GM21423 (cell line): ENCODE results near the gene DSTYK.
A peak's percentile ranks its signal among the peaks of the same experiment; 100 is the strongest.
"Not testable (repeated sequence)": the region's sequence is repeated elsewhere in the genome, so short reads cannot be mapped to it uniquely, and the experiment has no call there.

Experiments
- ATAC-seq: cut with Tn5 transposase; IDR thresholded peaks from one replicate; pipeline ENCODE4 v1.9.1; 2021; ENCODE audit warnings: mild to moderate bottlenecking, moderate library complexity; ENCODE audit not compliant: unreplicated experiment

DSTYK gene

DNA sequence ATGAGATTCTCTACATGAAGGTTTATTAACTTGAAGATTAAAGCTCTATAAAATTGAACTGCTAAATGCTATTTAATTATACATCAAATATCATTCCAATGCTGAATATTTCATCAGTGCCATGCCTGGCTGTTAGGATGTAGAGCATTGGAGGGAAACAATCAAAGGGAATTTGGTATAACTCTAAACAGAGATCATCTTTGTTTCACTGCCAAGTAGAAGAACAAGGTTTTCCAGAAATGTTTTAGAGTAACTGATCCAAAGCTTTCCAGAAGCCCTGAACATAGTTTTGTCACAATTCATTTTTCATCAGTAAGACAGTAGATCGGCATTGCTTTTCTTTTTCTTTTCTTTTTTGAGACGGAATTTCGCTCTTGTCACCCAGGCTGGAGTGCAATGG is 5.9 kb upstream of the DSTYK start:
- no peak for ATAC-seq

GRCh38 chr1:205216588-205216987 is 5.1 kb upstream of the DSTYK start:
- no peak for ATAC-seq

DNA sequence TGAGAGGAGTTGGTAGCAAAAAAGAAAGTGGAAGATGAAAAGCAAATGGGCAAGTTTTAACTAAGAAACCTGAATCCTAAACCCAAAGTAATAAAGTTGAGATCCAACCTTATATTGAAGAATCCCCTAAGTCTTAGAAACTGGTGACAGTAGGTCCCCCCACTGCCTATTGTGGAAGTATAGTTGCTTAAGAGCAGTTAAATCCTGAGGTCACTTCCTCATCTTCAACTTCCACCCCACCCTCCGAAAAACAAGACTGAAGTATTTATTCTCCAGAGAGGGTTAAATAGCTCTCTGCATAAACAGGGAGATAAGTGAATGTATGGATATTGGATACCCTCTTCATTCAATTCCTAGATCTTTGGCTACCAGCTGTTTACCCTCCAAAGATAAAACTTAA is 3.3 kb upstream of the DSTYK start:
- ATAC-seq = no peak

GRCh38 chr1:205211839-205212536 is 486 bp upstream of the DSTYK start:
- ATAC-seq = peak; percentile 28

- ATAC-seq = peak; percentile 6
These were observed 740 bp downstream of the DSTYK start for GRCh38 chr1:205210756-205211168.

GRCh38 chr1:205208811-205209210 is 2.7 kb downstream of the DSTYK start:
- no peak for ATAC-seq

GRCh38 chr1:205205055-205205454 is 6.4 kb downstream of the DSTYK start:
- no peak for ATAC-seq

DNA sequence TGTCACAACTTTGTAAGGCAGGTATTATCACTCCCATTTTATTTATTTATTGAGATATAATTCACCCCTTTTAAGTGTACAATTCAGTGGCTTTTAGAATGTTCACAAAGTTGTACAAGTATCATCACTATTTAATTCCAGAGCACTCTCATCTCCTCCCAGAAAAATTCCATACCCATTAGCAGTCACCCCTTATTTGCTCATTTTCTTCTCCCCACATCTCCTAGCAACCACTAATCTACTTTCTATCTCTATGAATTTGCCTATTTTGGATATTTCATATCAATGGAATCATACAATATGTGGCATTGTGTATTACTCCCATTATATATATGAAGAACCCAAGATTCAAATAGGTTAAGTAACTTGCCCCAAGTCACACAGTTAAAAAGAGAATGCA is 7.0 kb downstream of the DSTYK start:
- ATAC-seq = no peak

DNA sequence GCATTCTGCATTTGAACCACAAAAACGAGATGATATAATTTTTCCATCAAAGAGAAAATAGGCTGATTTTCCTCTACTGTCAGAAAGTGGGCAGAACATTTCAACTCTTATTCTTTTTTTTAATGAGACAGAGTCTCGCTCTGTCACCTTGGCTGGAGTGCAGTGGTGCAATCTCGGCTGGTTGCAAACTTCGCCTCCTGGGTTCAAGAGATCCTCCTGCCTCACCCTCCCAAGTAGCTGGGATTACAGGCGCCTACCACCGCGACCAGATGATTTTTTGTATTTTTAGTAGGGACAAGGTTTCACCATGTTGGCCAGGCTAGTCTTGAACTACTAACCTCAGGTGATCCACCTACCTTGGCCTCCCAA is 11.6 kb downstream of the DSTYK start:
- no peak for ATAC-seq

DNA sequence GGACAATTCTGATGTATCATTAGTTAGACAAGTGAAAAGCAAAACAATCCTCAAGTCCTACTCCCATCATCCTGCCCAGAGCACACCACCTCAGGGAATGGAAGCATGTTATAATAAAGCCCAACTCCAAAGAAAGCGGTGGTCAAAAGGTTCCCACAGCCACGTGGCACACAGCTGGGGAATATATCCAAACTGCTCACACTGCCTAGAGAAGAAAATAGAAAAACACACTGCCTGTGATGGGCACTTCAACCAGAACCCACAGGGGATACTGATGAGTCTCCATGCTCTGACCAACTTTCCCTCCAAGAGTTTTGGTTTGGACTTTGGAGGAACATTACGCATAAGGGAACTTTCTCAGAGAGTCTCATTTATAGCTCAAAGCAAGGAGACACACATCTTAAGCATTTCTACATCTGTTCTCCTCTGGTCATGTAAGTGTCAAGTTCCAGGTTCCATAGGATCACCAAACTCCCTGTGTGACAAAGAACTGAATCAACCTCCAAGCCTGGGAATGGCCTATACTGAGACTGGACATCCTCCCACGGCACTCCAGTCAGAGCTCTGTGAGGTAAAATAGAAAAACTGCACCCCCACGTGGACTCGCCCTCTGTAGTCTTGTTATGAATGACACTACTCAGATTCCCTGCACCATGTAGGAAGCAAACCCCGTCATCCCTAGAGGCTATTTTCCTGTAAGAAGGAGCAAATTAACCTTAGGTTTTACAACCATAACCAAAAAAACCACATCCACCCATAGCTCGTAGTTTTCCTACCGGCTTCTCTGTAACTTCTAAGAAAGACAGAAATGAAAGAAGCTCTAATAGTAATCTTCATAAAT is 12.2 kb downstream of the DSTYK start:
- ATAC-seq = no peak

DNA sequence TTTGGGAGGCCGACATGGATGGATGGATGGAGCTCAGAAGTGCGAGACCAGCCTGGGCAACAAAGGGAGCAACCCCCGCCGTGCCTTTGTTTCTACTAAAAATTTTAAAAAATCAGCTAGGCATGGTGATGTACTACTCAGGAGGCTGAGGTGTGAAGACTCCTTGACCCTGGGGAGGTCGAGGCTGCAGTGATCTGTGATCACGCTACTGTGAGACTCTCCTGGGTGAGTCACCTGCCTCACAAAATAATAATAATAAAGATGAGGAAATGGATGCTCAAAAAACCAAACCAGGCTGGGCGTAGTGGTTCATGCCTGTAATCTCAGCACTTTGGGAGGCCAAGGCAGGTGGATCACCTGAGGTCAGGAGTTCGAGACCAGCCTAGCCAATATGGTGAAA is 19.2 kb downstream of the DSTYK start:
- no peak for ATAC-seq

GRCh38 chr1:205191622-205192021 is 19.9 kb downstream of the DSTYK start:
- ATAC-seq = no peak

DNA sequence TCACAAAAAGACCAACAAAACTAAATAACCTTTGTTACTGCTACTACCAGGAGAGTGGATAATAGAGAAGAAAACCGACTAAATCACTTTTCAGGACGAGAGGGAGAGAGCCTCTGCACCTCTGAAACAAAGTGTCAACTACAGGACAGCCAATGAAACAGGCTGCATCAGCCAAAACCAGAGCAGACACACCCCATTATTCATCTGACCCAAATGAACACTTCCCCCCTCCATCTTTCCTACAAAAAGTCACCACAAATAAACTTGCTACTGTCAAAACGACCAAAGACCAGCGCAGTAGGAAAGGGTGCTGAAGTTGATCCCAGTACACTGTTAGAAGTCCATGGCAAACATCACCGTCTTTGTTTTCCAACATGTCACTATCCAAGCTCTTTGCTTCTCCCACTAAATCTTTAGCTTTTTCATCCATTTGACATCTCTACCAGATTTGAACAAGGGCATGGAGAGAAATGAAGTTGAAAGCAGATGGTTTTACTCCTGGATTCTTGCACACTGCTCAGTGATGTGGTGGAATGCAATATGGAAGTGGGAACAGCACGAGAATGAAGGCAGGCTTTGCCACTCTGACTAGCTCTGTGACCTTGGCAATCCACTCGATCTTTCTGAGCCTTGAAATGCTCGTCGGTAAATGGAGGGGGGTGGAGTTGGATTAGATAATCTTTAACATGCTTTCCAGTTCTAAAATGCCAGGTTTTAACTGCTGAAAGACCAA is 20.5 kb downstream of the DSTYK start:
- ATAC-seq = no peak

DNA sequence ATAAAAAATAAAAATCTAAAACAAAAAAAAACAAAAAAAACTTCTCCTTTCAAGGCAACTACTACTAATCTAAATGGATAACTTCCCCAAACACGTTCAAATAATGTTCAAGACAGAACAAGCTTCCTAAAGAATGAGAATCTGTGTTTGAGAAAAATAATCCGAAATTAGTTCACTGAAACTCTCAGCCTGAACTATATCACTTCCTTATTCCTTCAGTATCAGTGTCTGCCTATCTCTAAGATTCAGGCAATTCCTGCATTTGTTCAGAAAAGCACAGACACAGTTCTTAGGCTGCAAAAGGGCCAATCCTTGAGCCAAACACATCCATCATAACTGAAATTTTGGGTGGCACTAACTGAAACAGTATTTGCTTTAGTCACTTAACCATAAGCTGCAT is 22.4 kb downstream of the DSTYK start:
- no peak for ATAC-seq

DNA sequence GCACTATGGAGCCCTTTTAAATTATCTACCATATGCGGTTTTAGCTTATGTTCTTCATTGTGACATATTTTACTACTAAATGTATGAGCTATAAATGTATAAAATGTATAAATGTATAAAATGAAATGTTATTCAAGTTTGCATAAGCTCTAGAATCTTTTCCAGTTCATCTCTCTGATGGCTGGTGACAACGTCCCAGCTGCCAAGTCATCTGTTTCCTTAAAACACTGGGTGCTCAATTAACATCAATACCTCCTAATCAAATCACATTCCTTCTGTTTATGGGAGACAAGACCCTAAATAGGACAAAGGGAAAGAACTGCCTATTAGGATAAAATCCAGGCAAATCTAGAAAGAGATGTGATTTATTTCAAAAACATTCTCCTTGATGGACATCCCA is 22.9 kb downstream of the DSTYK start:
- no peak for ATAC-seq

DNA sequence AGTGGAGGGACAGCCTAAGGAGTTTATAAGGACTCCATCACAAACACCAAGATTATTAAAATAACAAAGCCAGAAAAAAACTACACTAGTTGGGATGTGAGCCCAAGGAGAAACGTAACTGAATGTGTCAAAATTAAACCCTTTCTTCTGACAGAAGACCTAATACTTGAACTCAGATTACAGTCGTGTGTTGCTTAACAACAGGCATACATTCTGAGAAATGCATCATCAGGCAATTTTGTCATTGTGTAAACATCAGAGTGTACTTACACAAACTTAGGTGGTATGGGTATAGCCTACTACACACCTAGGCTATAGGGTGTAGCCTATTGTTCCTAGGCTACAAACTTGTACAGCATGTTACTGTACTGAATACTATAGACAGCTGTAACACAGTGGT is 23.4 kb downstream of the DSTYK start:
- ATAC-seq = no peak

DNA sequence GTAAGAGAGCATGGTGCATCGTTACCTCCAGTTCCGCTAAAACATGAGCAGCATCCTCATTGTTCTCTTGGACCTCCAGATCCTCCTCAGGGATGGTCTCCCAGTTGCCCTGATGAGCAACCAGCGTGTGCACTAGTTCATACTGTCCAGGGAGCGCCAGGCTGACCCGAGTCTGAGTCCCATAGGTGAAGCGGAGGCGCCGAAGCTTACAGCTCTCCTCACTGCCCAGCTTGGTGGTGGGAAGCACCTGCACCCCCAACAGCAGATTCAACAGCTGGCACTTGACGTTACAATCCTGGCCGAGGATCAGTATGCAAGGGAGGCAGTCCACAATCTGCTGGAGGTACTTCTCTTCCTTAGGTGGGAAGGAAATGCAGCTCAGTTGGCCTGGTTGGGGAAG is 24.1 kb downstream of the DSTYK start:
- ATAC-seq = no peak

DNA sequence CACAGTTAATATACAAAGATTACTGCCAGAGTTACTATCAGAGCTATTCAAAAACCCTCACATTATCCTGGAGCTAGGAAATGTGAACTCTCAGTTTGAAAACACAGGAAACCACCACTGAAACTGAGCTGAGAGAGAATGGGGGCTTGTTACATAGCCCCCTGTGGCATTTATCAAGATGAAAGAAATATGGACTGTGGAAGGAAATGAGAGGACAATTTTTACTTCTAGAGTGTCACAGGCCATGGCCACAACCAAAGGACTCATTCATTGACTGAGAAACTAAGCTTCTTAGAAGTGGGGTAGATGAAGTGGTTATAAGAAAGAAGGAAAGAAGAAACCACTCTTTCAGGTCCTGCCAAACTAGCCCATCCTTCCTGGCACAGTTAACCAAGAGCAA is 25.3 kb downstream of the DSTYK start:
- no peak for ATAC-seq

DNA sequence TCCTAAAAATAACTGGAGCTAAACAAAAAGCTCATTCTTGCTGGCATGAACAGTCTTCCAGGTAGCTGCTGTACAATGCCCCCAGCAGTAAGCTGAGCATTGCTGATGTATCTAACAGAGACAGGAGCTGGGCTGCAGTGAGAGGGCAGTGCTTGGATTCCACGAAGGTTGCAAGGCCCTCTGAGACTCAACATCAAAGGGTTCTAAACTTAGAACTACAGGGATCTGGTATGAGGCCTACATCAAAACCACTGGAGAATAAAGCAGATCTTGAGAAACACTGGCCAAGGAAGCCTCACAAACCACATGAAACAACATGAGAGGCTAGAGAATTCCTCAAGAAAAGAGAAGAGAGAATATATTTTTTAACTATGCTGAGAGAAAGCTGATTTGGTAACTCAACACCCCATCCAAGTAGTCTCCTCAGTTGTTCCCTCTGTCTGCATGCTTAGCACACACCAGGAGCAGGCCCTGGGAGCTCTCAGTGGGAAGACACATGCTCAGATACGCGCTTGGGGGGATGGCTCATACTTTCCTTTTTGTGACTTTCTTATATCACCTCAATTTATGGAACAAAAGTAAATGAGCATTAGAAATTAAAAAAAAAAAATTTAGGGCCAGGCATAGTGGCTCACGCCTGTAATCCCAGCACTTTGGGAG is 27.7 kb downstream of the DSTYK start:
- ATAC-seq = no peak

DNA sequence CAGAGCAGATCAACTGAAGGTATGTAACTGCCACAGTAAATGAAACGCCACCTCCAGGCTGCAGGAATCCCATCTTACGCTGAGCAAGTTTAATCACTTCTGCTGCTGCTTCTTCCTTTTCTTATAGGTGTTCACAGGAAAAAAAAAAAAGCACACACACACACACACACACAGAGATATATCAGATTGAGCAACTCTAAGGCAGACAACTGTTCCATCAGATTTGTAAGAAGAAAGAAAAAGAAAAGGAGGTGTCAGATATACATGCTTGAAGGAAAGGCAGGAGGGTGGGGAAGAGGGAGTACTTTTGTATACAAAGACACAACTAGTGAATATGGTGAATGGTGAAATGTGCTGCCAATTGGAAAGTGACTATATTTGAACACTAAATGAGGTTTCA is 28.6 kb downstream of the DSTYK start:
- ATAC-seq = no peak

DNA sequence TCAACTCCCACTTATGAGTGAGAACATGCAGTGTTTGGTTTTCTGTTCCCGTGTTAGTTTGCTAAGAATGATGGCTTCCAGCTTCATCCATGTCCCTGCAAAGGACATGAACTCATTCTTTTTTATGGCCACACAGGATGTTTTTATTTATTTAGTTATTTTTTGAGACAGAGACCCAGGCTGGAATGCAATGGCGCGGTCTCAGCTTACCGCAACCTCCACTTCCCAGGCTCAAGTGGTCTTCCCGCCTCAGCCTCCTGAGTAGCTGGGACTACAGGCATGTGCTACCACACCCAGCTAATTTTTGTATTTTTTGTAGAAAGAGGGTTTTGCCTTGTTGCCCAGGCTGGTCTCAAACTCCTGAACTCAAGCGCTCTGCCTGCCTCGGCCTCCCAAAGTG is 31.2 kb downstream of the DSTYK start:
- not testable (repeated sequence) for ATAC-seq
